NCI-H1105 (cell line): ENCODE results near the gene TMCC1.
"Not testable (repeated sequence)": the region's sequence is repeated elsewhere in the genome, so short reads cannot be mapped to it uniquely, and the experiment has no call there.

Experiments
- DNase-seq: peaks from one replicate; lab custom pipeline; 2025; lab: John Stamatoyannopoulos, UW

The TMCC1 gene

GRCh38 chr3:129686941-129687340, 206.6 kb downstream of the TMCC1 start:
- DNase-seq: peak; percentile 43

- DNase-seq: no peak
Measured at GRCh38 chr3:129684270-129684669, 209.2 kb downstream of the TMCC1 start.

- DNase-seq: no peak
Measured at GRCh38 chr3:129683201-129683600, 210.3 kb downstream of the TMCC1 start.

GRCh38 chr3:129676985-129677384, 216.5 kb downstream of the TMCC1 start:
- no peak for DNase-seq

GRCh38 chr3:129674798-129675123, 218.8 kb downstream of the TMCC1 start:
- not testable (repeated sequence) for DNase-seq

- DNase-seq: no peak
Measured at GRCh38 chr3:129673897-129674797, 219.4 kb downstream of the TMCC1 start.

GRCh38 chr3:129673012-129673411, 220.5 kb downstream of the TMCC1 start:
- no peak for DNase-seq

GRCh38 chr3:129672412-129672811, 221.1 kb downstream of the TMCC1 start:
- DNase-seq: no peak

- no peak for DNase-seq
Measured at GRCh38 chr3:129665024-129665768, 228.3 kb downstream of the TMCC1 start.

GRCh38 chr3:129663930-129664646, 229.4 kb downstream of the TMCC1 start:
- no peak for DNase-seq

GRCh38 chr3:129663045-129663446, 230.5 kb downstream of the TMCC1 start:
- DNase-seq: no peak

GRCh38 chr3:129662191-129662608, 231.3 kb downstream of the TMCC1 start:
- no peak for DNase-seq

GRCh38 chr3:129661766-129662165, 231.7 kb downstream of the TMCC1 start:
- DNase-seq: no peak

GRCh38 chr3:129658110-129658843, 235.2 kb downstream of the TMCC1 start:
- no peak for DNase-seq

- no peak for DNase-seq
Measured at GRCh38 chr3:129657261-129658046, 236.1 kb downstream of the TMCC1 start.

GRCh38 chr3:129656659-129657247, 236.8 kb downstream of the TMCC1 start:
- DNase-seq: no peak

GRCh38 chr3:129655291-129655700, 238.2 kb downstream of the TMCC1 start:
- DNase-seq: no peak

- DNase-seq: no peak
Measured at GRCh38 chr3:129654131-129654530, 239.4 kb downstream of the TMCC1 start.

- no peak for DNase-seq
Measured at GRCh38 chr3:129653019-129653418, 240.5 kb downstream of the TMCC1 start.

GRCh38 chr3:129651435-129652202, 241.9 kb downstream of the TMCC1 start:
- no peak for DNase-seq
